Endothelial cell of hepatic sinusoid (primary cell): Measurements from ENCODE around the gene LRRC36.
"Not testable (repeated sequence)": the region's sequence is repeated elsewhere in the genome, so short reads cannot be mapped to it uniquely, and the experiment has no call there.

ENCODE experiments used
- in situ Hi-C: cut with HindIII; loops from 2 replicates; pipeline ENCODE4 v1.10.0; 2017; ENCODE audit warnings: low sequenced_read_pairs

The LRRC36 gene

GRCh38 chr16:67399218-67399733 lies 72.7 kb downstream of the LRRC36 start:
- in situ Hi-C loops = no loop called here

- in situ Hi-C loops = no loop called here
These were observed 73.4 kb downstream of the LRRC36 start for GRCh38 chr16:67399749-67400704.

GRCh38 chr16:67400901-67401300 lies 74.3 kb downstream of the LRRC36 start:
- in situ Hi-C loops = no loop called here

- in situ Hi-C loops = no loop called here
These were observed 77.5 kb downstream of the LRRC36 start for GRCh38 chr16:67403976-67404555.

GRCh38 chr16:67404740-67405226 lies 78.2 kb downstream of the LRRC36 start:
- in situ Hi-C loops = loop anchor here (5.0 kb wide), 2 partner anchors 43 to 97 kb away; no protein-coding TSS in a partner anchor

- in situ Hi-C loops = loop anchor here (5.0 kb wide), 2 partner anchors 42 to 98 kb away; no protein-coding TSS in a partner anchor
These were observed 78.7 kb downstream of the LRRC36 start for GRCh38 chr16:67405336-67405735.

- in situ Hi-C loops = loop anchor here (5.0 kb wide), 2 partner anchors 41 to 99 kb away; no protein-coding TSS in a partner anchor
These were observed 79.7 kb downstream of the LRRC36 start for GRCh38 chr16:67406111-67406971.

- in situ Hi-C loops = loop anchor here (5.0 kb wide), 2 partner anchors 40 to 100 kb away; no protein-coding TSS in a partner anchor
These were observed 80.7 kb downstream of the LRRC36 start for GRCh38 chr16:67407176-67407787.

- in situ Hi-C loops = loop anchor here (5.0 kb wide), 2 partner anchors 39 to 101 kb away; no protein-coding TSS in a partner anchor
These were observed 81.3 kb downstream of the LRRC36 start for GRCh38 chr16:67407788-67408452.

GRCh38 chr16:67409631-67410030 lies 83.0 kb downstream of the LRRC36 start:
- in situ Hi-C loops = loop anchor here (5.0 kb wide), 2 partner anchors 38 to 102 kb away; no protein-coding TSS in a partner anchor

- in situ Hi-C loops = no loop called here
These were observed 84.7 kb downstream of the LRRC36 start for GRCh38 chr16:67411339-67411738.

- in situ Hi-C loops = no loop called here
These were observed 85.7 kb downstream of the LRRC36 start for GRCh38 chr16:67412294-67412693.

- in situ Hi-C loops = no loop called here
These were observed 87.6 kb downstream of the LRRC36 start for GRCh38 chr16:67413978-67414911.

- in situ Hi-C loops = not testable (repeated sequence)
These were observed 88.8 kb downstream of the LRRC36 start for GRCh38 chr16:67415421-67415820.

GRCh38 chr16:67415872-67416793 lies 89.5 kb downstream of the LRRC36 start, which contains the start of gene ZDHHC1:
Gene ZDHHC1, minus strand, starts transcription at chr16:67416477. Its CDS starts 8,702 bp downstream, at chr16:67407775.
- in situ Hi-C loops = no loop called here

- in situ Hi-C loops = no loop called here
These were observed 90.9 kb downstream of the LRRC36 start for GRCh38 chr16:67417333-67418061.
